HG02763 (cell line): ENCODE data around the gene DIS3L2.
"Not testable (repeated sequence)": the region's sequence is repeated elsewhere in the genome, so short reads cannot be mapped to it uniquely, and the experiment has no call there.

Experiments used
- ATAC-seq: cut with Tn5 transposase; IDR thresholded peaks from one replicate; pipeline ENCODE4 v1.9.1; 2021; ENCODE audit warnings: mild to moderate bottlenecking, moderate library complexity; ENCODE audit not compliant: unreplicated experiment

The DIS3L2 gene

DNA sequence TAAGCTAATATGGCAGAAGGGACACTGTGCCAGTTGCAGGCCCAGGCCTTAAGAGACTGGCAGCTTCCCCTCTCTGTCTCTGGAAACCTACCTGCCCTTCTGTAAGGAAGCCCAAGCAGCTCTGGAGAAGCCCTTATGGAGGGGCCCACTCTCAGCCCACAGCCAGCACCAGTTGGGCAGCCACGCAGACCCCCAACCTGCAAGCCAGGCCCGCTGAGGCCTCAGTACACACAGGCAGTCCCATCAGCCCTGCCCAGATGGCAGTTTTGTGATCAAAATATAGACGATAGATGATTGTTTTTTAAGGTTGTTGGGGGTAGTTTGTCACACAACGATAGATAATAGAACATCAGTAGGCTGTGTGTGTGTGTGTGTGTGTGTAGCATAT, 380.2 kb downstream of the DIS3L2 start:
- ATAC-seq, result no peak

DNA sequence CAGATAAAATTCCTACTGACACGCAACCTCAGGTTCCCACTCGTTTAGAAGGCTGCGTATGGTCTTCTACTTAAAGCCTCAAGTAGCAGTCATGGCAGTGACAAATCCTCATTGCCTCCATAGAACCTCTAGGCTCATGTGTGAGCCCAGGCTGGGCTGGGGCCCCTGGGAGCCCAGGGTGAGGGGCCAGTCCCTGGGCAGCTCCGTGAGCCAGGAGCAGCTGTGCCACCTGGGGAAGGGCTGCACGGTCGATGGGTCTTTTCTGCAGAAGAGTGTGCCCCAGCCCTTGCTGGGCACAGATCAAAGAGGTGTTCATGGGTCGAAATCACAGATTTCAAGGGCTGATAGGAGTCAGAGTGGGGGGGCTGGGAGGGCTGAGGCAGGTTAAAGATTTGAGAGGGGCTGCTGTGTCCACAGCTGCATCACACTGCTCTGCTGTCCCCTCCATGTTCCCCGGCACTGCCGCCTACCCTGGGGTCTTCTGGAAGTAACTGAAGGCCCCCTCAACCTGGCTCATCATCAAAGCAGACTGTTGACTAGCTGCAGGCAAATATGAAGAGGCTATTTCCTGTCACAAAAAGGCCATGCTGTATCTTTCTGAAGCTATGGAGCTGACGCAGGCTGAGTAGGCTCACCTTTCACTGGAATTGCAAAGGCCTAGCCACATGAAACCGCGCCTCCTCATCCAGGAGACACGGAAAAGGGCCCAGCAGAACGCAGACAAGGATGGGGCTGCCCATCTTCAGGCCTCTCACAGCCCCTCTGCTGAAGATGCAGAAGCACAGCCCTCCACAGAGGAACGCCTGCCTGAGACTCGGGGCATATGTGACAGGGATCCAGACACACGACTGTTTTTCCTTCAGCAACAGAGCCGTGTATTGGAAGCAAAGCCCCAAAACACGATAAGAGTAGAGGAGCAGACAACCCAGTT, 381.4 kb downstream of the DIS3L2 start:
- no peak for ATAC-seq

DNA sequence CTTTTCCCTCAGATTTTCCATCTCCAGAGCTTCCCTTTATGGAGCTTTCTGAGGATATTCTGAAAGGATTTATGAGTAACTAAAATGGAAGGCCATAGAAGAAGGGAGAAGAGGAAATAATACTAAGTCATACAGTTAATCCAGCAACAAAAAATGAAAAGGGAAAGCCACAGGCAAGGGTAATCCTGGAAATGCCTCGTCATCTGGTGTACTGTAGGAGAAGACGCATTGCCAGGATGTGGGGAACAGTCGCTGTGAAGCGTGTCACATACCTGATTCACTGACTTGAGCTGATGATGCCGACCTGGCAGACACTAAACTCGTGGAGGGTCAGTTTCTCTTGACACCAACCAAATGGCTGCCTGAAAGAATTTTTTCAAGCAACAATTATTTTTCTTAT, 382.3 kb downstream of the DIS3L2 start:
- no peak for ATAC-seq

DNA sequence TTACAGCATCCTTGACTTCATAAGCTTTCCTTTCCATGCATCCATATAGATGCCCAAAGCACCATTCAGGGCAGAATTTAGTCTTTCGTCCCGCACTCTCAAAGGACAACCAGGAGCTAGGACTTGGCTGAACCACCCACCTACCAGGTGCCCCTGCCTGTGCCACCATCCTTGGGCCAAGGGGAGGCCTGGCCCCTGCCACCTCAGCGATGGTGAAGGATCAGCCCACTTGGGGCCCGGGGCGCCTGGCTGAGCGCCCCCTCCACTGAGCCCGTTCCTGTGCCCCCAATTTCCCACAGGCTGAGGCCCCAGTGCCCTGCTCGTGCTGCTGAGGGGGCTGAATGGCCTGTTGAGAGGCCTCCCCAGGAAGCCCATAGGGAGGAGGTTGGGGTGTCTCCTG, 383.7 kb downstream of the DIS3L2 start:
- no peak for ATAC-seq

DNA sequence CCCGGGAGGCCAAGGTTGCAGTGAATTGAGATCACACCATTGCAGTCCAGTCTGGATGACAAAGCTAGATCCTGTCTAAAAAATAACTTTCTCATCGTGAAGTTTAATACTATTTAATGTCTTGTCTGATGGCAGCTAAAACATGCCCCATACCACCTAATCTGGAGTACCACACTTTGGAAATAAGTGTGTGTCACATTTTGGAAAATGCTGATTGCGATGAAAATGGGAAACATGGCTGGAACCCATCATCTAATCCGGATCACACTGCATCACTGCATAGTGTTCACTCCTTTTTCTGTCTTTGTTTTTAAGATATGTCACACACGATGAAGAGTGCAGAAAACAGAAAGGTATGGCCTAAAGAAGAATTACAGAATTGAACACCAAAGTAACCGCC, 385.9 kb downstream of the DIS3L2 start:
- ATAC-seq, result no peak

DNA sequence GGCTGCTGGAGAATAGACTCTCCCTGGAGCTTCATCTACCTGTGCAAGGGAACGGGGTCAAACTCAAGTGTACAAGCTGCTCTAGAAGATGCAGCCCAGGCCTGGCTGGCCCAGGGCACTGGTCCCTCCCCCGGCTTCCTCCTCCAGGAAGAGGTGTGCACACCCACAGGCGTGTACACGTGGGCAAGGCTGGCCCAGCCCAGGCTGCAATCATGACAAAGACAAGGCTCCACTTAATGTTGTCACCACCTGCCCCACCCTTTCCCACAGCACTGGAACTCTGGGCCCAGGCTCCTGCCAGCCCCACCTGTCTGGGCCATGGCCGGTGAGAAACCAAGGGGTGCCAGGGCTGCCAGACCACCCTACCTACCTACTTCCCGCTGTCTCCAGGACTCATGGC, 387.4 kb downstream of the DIS3L2 start:
- ATAC-seq, result no peak

DNA sequence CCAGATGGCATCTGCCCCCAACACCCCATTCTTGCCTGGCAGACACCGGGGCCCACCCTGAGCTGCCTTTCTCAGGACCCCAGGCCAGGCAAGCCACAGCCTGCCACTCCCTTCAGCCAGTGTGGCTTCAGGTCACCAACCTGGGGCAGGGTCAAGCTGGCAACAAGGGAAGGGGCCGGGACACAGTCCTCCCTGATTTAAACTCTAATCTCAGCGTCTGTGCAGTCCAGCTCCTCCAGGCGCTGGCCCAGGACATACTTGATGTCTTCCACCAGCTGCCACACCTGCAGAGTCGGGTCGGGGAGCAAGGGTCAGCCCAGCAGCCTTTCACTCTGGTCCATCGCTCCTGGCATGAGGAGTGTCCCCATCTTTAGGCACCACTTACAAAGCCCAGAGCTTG, 388.0 kb downstream of the DIS3L2 start:
- no peak for ATAC-seq

DNA sequence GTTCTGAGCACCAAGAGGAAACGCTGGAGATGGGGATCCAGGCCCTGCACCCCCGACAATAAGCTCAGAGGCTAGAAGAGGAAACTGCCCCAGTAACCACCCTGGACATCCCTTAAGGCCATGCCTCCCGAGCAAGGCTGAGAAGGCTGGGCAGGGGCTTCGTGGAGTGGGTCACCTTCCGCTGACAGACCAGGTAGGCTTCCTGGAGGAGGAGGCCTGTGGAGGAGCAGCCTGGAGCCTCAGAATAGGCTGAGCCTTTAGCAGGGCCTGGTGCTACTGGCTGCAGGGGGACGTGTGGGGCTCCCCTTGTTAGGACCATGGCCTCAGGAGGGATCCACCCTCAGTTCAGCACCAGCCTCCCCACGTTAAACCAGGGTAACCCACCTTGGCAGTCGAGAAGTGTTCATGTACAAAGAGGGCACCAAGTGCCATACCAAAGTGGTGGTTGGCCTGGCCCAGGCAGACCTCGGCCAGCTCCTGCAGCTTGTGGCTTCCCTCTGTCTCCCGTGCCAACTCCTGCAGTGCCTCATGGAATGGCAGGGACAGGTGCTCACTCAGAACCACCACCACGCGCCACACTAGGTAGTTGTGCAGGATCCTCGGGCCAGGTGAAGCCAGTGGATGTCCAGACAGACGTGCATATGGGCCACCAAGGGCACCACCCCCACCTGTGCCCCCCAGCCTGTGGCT, 388.6 kb downstream of the DIS3L2 start:
- ATAC-seq, result no peak

DNA sequence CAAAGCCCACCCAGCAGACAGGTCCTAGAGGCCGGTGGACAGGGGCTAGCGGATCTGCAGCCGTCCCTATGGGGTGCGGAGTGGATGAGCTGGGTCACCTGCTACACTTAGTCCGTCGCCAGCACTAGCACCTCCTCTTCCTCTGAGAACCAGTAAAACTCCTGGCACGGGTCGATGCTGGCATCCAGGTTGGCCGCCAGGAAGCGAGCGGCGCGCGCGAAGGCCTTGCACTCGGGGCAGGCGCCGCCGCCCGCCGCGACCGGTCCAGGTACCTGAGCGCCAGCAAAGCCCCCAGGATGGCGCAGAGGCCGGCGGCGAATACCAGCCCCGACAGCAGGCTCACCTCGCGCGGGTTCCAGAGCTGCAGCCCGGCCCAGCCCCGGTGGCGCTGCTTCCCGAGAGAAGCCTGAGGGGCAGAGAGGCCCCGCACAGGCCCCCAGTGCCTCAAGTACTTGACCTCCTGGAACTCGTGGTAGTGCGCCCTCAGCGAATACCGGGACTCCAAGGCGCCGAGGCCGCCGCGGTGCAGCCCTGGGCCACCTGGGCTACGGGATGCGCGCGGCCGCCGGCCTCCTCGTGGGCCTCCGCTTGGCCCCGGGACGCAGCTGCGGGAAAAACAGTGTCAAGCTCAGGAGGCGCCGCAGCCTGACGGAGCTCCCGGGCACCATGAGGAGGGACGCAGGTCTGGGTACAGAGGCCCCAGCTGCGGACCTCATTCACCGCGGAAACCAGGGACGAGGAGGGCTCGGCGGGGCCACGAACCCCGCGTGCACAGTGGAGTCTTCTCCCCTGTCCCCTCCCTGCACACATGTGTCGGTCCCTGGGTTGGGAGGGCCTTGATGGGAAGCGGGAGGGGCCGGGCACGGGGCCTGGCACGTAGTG, 389.5 kb downstream of the DIS3L2 start:
- ATAC-seq, result no peak

DNA sequence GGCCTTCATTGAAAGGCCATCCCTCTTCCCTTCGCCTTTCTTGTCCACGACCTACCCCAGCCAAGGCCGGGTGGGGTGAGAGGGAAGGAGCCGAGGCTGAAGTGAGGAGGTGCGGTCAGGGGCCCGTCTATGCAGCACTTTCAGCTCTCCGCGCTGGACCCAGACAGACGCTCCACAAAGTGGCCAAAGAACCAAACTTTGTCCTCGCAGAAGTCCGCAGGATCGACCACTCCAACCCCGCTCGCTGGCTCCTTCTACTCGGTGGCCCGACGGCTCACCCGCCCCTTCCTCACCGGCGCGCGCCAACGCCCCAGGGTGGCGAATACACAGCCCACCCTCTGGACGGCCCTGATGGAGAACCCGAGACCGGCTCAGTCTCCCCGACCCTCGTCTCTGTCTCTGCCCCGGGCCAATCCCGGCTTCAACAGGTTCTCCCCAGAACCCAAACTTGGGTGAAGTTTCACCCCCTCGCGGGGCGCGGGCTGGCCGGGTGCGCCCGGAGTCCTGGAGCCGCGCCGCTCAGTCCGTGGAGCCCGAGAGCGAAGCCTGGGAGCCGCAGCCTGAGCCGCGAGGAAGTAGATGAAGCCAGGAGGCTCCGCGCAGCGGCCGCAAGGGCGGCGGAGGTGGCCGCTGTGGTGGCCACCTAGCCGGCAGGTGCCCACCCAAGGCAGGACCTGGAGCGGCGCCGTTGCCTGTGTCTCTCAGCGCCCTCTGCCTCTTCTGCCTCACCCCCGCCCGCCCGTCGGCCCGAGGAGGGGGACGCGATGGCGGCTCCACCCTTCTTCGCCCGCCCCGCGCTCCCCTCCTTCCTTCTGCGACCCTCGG, 390.4 kb downstream of the DIS3L2 start:
- ATAC-seq, result no peak

DNA sequence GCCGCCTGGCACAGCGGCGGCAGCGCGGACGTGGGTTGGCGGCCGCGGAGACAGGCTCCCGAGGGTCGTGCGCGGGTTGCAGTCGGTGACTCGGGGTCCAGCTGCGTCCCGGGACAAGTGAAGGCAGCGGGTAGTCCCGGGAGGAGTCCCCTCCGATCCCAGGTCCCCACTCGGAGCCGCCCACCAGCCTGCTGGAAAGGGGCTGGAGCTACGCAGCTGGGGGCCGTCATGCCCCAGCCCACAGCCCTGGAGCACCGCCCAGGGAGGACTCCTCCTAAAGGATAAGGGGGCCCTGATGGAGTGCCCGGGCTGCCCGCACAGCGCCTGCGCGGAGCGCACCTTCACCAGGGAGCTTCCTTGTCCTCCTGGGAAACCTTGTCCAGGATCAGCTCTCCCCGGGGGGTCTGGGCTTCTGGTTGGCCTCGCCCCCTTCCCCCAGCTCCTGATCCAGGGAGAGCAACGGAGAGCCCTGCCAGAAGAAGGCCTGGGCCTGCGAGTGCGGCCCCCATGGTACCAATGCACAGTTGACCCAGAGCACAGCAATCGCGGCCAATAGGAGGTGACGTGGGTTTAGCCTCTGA, 391.1 kb downstream of the DIS3L2 start:
- ATAC-seq, result no peak

DNA sequence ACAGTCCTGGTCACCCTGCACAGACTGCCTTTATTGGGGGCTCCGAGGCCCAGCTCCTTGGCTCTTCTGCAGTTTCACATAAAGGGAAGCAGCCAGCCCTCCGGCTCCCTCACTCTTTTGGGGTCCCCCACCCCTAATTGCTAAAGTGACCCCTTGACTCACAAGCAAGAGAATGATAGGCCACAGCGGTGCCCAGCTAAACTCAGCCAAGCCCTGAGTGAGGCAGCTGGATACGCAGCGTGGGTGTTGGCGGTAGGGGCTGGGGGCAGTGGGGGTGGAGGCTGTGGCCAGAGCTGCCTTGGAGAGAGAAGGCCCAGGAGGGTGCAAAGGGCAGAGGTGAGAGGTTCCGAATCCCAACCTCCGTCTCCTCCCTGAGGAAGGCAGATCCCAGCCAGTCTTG, 391.6 kb downstream of the DIS3L2 start:
- ATAC-seq, result no peak

DNA sequence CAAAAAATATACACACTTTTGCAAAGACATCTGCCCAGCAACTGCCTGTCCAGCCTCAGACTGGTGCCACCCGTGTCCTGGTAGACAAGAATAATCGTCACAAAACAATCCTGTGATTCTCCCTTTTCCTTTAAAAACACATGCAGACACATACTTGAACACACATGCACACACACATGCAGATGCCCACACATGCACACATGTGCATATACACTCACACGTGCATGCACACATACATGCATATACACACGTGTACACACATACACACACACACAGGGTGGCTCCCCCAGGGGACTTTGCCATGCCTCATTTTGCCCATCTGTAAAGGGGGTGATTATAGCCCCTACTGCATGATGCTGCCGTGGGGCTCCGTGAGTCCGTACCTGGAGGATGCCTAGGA, 392.1 kb downstream of the DIS3L2 start:
- ATAC-seq, result no peak

DNA sequence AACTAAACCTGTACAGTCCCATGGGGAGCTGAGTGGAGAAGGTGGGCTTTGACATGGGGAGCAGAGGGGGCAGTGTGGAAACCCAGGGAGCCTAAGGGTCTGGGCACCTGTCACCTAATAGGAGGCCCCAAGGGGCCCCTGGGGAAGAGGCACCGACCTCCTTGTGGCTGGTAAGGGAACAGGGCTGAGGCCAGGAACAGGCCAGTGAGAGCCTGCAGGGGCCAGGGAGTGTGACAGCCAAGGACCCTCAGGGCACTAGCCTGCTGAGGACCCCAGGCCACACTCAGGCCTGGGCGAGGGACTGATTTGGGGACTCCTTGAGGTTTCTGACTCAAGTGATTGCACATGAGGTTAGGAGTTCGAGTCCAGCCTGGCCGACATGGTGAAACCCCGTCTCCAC, 392.6 kb downstream of the DIS3L2 start:
- ATAC-seq, result no peak

DNA sequence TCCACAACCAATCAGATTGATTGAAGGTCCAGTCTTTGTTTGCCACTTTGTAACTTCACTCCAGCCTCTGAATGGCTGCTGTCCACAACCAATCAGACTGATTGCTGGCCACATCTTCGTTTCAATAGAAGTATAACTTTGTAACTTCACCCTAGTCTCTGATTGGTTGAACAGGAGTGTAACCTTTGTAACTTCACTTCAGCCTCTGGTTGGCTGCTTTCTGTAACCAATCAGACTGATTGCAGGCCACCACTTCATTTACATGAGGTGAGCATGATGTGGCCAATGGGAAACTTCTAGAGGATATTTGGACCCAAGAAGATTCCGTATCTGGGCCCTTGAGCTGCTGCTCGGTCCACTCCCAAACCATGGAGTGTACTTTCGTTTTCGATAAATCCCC, 400.1 kb downstream of the DIS3L2 start:
- ATAC-seq, result no peak

DNA sequence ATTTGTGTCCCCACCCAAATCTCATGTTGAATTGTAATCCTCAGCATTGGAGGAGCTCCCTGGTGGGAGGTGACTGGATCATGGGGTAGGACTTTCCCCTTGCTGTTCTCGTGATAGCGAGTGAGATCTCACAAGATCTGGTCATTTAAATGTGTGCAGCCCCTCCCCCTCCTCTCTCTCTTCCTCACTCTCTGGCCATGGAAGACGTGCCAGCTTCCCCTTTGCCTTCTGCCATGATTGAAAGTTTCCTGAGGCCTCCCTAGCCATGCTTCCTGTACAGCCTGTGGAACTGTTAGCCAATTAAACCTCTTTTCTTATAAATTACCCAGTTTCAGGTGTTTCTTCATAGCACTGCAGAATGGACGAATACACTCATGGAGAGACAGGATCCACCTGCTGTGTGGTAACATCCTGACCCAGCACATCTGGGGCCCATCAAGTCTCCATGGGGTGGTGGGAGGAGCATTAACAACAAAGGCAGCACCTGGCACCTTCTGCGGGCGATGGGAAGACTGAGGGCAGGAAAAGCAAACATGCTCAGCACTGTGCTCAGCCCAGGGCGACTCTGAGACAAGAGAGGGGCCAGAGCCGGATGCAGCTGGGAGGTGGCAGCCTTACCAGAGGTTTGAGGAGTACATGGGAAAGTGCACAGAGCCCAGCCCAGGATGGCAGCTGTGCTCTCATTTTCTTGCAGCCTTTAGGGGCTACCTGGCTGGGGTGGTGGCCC, 400.8 kb downstream of the DIS3L2 start:
- ATAC-seq, result no peak

DNA sequence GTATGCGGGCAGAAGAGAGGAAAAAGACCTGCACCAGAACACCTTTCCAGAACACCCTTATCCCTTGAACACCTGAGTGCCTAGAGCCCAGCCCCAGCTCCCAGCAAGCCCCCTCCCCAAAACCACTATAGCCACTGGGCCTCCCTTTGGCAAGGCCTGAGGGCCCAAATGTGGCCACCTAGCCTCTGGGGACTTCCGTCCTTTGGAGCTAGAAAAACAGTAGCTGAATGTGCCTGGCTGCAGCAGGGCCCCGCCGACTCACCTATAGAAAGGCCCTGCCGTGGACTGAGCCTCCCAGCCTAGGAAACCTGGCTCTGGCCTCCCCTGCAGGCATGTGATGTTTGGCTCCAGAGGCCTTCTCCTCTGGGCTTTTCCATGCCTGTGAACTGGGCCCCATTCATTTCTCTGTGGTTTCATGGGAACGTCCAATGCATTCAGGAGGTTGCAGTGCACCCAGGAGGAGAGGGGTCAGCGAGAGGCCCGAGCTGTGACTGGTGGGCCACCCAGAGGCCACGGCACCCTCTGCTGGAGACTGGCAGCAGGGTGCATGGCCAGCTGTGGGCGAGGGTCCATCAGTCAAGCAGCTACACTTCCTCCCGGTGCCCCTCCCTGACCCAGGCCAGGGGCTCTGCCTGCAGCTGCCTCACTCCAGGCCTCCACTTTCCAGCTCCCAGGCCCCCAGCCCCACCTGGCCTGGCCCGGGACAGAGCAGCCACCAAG, 401.7 kb downstream of the DIS3L2 start:
- not testable (repeated sequence) for ATAC-seq

DNA sequence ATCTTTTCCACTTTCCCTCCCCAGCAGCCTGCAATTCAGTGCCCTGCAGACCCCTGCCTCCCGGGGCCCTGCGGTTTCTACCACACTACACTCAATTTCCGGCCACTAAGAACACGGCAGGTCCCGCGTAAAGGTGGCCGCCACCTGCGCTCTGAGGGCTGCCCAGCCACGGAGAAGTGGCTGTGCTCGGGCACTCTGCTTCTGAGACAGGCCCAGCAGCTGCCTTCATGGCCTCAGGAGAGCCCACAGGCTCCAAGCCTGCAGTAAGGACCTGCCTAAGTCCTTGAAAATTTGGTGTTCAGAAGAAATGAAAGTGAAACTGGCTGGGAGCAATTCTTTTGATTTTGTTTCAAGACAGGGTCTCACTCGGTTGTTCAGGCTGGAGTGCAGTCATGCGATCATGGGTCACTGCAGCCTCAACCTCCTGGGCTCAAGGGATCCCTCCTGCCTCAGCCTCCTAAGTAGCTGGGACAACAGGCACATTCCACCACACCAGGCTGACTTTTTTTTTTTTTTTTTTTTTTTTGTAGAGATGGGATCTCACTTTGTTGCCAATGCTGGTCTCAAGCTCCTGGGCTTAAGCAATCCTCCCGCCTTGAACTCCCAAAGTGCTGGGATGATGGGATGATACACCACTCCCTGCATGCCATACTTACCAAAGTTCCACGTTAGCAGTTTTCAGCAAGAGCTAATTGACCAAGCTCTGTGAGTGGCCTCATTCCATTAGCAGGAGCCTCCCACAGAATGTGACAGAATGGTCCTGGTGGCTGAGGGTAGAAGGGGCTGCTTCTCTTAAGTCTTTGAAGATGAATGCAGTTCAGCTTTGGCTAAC, 402.5 kb downstream of the DIS3L2 start:
- no peak for ATAC-seq
